ENCODE results near the gene FANCD2OS. TPM values are rescaled to one million over a fixed set of nuclear protein-coding genes. Genes with fewer than 3 reads are reported as not detected.

Gene FANCD2OS, protein sequence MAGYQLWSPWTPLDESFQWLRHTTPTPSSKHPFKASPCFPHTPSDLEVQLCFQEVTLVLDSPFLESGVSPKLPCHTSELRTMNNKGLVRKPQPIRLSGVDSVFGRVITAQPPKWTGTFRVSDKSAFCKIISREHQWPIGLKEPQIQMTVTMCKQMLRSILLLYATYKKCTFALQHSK
- not detected for total RNA-seq

DNA sequence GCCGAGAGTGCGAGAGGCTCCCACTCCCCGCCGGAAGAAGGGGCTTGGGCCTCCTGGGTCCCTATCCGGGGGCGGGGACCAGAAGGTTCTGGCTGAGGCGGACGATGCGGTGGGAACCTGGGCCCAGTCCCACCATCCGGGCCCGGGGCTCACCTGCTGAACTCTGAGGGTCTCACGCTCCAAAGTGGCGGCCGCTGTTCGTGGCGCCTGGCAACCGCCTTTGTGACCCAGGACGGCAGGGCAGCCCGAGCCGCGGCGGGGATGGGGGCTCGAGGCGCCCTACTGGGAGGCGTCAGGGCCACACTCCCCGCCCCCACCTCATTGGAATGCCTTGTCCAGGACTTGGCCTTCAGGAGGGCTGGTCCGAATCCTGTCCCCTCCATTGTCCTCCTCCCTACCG, at the start of gene FANCD2OS:
TSS of gene FANCD2OS (minus strand) at position 165 of the 400 bp plus-strand sequence. CDS start 3,481 bp downstream, outside the sequence.
- no peak for DNase-seq

DNA sequence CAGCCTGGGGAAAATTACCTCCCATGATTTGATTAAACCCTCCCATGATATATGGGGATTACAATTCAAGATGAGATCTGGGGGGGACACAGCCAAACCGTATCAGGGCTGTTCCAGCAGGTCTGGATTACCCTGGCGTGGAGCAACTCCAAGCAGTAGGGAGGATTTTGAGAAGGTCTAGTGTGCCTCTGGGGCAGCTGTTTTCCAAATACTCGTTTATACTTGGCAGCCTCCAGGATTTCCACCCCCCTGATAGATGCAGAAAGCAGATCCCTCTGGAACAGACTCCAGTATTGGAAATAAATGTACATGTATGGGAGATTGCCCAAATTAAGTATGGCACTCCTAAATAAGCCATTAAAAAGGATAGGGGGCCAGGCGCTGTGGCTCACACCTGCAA, 49.0 kb upstream of the FANCD2OS start:
- H3K9me3 Mint-ChIP-seq: no peaks in the 10 kb centered on the region
- no peak overlapping the region for H3K27ac Mint-ChIP-seq
- no peaks in the 10 kb centered on the region for H3K27me3 Mint-ChIP-seq
- no peak for DNase-seq
- no peak overlapping the region for H3K4me3 Mint-ChIP-seq
- ChIA-PET CTCF (interaction anchor here (0.7 kb wide), 1 partner anchor 225 kb away, joined by 5 read pairs; no protein-coding TSS in a partner anchor), POLR2A (no interaction called here)
- peaks cover 17% of the 10 kb centered on the region for H3K36me3 Mint-ChIP-seq (ENCODE audit: low read depth)
- H3K4me1 Mint-ChIP-seq: peaks cover 4% of the 10 kb centered on the region

More for the DNA sequence above, at the start of gene FANCD2OS:
- Mint-ChIP-seq H3K9me3 (no peaks in the 10 kb centered on the region), H3K27me3 (no peaks in the 10 kb centered on the region), H3K4me1 (no peaks in the 10 kb centered on the region), H3K27ac (no peak within 1 kb of the TSS), H3K36me3 (ENCODE audit: low read depth) (no peaks in the 10 kb centered on the region), H3K4me3 (no peak within 1 kb of the TSS)
- ChIA-PET POLR2A (no interaction called here), CTCF (no interaction called here)

DNA sequence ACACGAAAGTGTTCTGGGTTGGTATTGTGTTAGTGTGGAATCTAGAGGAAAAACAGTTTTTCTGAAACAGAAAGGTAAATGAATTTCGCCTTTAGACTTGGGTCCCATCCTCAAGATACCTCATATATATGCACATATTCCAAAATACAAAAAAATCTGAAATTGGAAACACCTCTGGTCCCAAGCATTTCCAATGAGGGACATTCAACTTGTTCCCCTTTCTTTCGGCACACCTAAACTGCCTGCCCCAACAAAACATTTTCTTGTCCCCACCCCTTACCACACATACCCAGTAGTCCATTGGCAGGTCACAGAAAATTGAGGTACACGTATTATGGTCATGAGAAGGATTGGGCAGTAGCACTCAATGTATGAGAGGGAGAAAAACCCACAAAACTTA, 47.6 kb upstream of the FANCD2OS start:
- POLR2A ChIA-PET: no interaction called here
- H3K4me3 Mint-ChIP-seq: no peak overlapping the region
- peaks cover 28% of the 10 kb centered on the region for H3K36me3 Mint-ChIP-seq (ENCODE audit: low read depth)
- H3K9me3 Mint-ChIP-seq: no peaks in the 10 kb centered on the region
- no peaks in the 10 kb centered on the region for H3K4me1 Mint-ChIP-seq
- no peaks in the 10 kb centered on the region for H3K27me3 Mint-ChIP-seq
- DNase-seq: no peak
- H3K27ac Mint-ChIP-seq: no peak overlapping the region
- CTCF ChIA-PET: interaction anchor here (0.6 to 0.9 kb wide), 2 partner anchors 29 to 68 kb away, joined by 3 read pairs; no protein-coding TSS in a partner anchor

DNA sequence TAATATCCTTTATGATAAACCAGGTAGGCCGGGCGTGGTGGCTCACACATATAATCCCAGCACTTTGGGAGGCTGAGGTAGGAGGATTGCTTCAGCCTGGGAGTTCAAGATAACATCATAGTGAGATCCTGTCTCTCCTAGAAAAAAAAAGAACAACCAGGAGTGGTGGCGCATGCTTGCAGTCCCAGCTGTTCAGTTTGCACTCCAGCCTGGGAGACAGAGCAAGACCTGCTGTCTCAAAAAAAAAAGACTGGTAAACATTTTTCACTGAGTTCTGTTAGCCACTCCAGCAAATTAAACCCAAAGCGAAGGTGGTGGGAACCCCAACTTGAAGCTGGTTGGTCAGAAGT, 47.0 kb upstream of the FANCD2OS start:
- ChIA-PET POLR2A (no interaction called here), CTCF (interaction anchor here (0.6 kb wide), 1 partner anchor 30 kb away, joined by 3 read pairs; no protein-coding TSS in a partner anchor)
- no peaks in the 10 kb centered on the region for H3K9me3 Mint-ChIP-seq
- peaks cover 34% of the 10 kb centered on the region for H3K36me3 Mint-ChIP-seq (ENCODE audit: low read depth)
- no peak overlapping the region for H3K27ac Mint-ChIP-seq
- no peak for DNase-seq
- H3K4me1 Mint-ChIP-seq: no peaks in the 10 kb centered on the region
- H3K4me3 Mint-ChIP-seq: no peak overlapping the region
- no peaks in the 10 kb centered on the region for H3K27me3 Mint-ChIP-seq

DNA sequence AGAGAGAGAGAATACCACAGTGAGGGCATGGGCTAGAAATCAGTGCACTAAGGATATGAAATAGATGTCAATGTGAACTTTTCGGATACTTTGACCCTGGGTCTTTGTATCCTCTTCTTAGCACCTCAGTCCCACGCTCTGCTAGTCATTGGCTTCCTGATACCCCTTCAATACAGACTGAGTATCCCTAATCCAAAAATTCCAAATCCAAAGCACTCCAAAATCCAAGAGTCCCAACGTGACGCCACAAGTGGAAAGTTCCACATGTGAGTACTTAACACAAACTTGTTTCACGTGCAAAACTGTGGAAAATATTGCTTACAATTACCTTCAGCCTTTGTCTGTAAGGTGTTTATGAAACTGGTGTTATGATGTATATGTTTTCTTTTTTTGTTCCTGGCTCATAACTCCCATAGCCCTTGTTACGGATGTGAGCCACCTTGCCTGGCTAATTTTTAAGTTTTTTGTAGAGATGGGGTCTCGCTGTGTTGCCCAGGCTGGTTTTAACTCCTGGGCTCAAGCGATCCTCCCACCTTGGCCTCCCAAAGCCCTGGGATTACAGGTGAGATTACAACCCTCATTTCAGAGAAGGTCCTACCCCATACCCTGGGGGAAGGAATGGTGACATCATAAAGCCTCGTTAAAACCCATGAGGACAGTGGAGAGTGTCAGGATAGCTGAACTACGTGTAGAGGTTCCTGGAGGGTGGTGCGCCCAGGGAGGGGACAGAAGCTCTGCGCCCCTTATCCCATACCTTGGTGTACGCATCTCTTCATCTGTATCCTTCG, 46.5 kb upstream of the FANCD2OS start:
- ChIA-PET POLR2A (no interaction called here), CTCF (no interaction called here)
- no peak overlapping the region for H3K27ac Mint-ChIP-seq

DNA sequence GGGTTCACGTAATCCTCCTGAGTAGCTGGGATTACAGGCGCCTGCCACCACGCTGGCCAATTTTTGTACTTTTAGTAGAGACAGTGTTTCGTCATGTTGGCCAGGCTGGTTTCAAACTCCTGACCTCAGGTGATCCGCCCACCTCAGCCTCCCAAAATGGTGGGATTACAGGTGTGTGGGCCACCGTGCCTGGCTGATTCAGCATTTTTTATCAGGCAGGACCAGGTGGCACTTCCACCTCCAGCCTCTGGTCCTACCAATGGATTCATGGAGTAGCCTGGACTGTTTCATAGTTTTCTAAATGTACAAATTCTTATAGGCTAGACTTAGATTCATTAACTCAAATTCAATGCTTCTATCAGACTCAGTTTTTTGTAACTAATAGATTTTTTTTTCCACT, 42.9 kb upstream of the FANCD2OS start:
- no peak for DNase-seq
- Mint-ChIP-seq H3K27ac (no peak overlapping the region), H3K4me3 (no peak overlapping the region), H3K4me1 (peaks cover 11% of the 10 kb centered on the region), H3K36me3 (ENCODE audit: low read depth) (peaks cover 55% of the 10 kb centered on the region), H3K27me3 (no peaks in the 10 kb centered on the region), H3K9me3 (no peaks in the 10 kb centered on the region)
- CTCF ChIA-PET: interaction anchor here (0.9 to 1.4 kb wide), 3 partner anchors 10 to 113 kb away, joined by 3 to 4 read pairs (median 3); no protein-coding TSS in a partner anchor
- POLR2A ChIA-PET: no interaction called here

More for the DNA sequence above, 46.5 kb upstream of the FANCD2OS start:
- Mint-ChIP-seq H3K27me3 (no peaks in the 10 kb centered on the region), H3K36me3 (ENCODE audit: low read depth) (peaks cover 40% of the 10 kb centered on the region), H3K4me1 (peaks cover 5% of the 10 kb centered on the region), H3K9me3 (no peaks in the 10 kb centered on the region), H3K4me3 (no peak overlapping the region)
- DNase-seq: no peak

DNA sequence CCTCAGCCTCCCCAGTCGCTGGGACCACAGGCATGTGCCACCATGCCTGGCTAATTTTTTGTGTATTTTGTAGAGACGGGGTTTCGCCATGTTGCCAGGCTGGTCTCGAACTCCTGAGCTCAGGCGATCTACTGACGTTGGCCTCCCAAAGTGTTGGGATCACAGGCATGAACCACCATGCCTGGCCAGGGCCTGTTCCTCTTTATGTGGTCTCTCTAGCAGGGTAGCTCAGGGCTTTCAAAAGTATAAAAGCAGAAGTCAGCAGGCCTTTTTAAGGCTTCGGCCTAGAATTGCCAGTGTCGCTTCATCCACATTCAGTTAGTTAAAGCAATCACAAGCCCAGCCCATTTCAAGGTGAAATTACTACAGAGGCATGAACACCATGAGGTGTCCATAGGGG, 41.2 kb upstream of the FANCD2OS start:
- peaks cover 56% of the 10 kb centered on the region for H3K36me3 Mint-ChIP-seq (ENCODE audit: low read depth)
- CTCF ChIA-PET: interaction anchor here (1.0 to 1.2 kb wide), 2 partner anchors 10 to 43 kb away, joined by 3 read pairs; no protein-coding TSS in a partner anchor
- no peak overlapping the region for H3K4me3 Mint-ChIP-seq
- peaks cover 24% of the 10 kb centered on the region for H3K4me1 Mint-ChIP-seq
- no peaks in the 10 kb centered on the region for H3K9me3 Mint-ChIP-seq
- peak overlapping the region; percentile 46 for H3K27ac Mint-ChIP-seq
- POLR2A ChIA-PET: no interaction called here
- DNase-seq: no peak
- H3K27me3 Mint-ChIP-seq: no peaks in the 10 kb centered on the region

DNA sequence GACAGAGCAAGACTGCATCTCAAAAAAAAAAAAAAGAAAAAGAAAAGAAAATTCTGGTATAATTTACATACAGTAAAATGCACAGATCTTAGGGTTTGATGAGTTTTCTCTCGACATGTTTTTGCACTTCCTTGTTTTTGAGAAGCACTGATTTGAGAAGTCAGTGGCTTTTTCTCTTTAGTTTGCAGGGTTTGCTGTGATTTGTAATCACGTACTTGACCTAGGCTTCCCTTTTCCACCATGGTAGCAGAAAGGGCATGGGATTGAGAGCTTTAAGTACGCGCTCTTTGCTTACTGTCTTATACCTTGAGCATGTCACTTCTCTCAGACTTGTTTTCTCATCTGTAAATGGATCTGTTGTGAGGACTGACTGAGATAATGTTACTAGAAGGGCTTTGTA, 37.6 kb upstream of the FANCD2OS start:
- H3K9me3 Mint-ChIP-seq: no peaks in the 10 kb centered on the region
- CTCF ChIA-PET: interaction anchor here (0.7 to 1.3 kb wide), 3 partner anchors 29 to 214 kb away, joined by 3 to 6 read pairs (median 4); no protein-coding TSS in a partner anchor
- H3K4me3 Mint-ChIP-seq: peak overlapping the region; percentile 49
- POLR2A ChIA-PET: no interaction called here
- H3K27ac Mint-ChIP-seq: peak overlapping the region; percentile 33
- H3K27me3 Mint-ChIP-seq: no peaks in the 10 kb centered on the region
- no peak for DNase-seq
- peaks cover 47% of the 10 kb centered on the region for H3K4me1 Mint-ChIP-seq
- H3K36me3 Mint-ChIP-seq (ENCODE audit: low read depth): peaks cover 47% of the 10 kb centered on the region

DNA sequence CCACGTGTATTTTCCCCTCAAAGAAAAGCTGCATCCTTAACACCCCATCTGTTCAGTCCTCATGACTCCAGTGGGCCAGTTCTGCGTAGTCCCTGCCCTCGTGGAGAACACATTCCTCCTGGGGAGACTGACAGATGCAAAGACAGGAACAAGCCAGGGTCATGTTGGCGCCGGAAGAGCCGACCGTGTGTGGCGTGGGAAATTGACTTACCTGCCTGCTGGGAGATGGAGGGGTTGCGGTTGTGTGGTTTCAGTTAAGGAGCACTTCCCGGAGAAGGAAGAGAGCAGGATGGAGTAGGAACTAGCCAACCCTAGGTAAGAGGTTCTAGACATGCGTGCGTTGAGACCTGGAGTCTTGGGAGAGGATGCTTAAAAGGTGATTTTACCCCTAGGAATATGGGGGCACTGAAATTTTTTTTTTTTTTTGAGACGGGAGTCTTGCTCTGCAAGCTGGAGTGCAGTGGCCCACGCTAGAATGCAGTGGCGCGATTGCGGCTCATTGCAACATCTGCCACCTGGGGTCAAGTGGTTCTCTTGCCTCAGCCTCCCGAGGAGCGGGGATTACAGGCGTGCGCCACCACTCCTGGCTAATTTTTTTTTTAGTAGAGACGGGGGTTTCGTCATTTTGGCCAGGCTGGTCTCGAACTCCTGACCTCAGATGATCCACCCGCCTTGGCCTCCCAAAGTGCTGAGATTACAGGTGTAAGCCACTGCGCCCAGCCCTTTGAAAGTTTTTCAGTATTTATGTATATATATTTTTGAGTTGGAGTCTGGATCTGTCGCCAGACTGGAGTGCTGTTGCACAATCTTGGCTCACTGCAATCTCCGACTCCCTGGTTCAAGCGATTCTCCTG, 34.9 kb upstream of the FANCD2OS start:
- Mint-ChIP-seq H3K27ac (peak overlapping the region; percentile 97), H3K4me1 (peaks cover 42% of the 10 kb centered on the region), H3K9me3 (no peaks in the 10 kb centered on the region), H3K4me3 (peak overlapping the region; percentile 87), H3K27me3 (no peaks in the 10 kb centered on the region), H3K36me3 (ENCODE audit: low read depth) (peaks cover 26% of the 10 kb centered on the region)
- peak; percentile 19 for DNase-seq
- CTCF ChIA-PET: interaction anchor here (0.6 to 1.6 kb wide), 2 partner anchors 44 to 81 kb away, joined by 4 read pairs; no protein-coding TSS in a partner anchor
- POLR2A ChIA-PET: no interaction called here

DNA sequence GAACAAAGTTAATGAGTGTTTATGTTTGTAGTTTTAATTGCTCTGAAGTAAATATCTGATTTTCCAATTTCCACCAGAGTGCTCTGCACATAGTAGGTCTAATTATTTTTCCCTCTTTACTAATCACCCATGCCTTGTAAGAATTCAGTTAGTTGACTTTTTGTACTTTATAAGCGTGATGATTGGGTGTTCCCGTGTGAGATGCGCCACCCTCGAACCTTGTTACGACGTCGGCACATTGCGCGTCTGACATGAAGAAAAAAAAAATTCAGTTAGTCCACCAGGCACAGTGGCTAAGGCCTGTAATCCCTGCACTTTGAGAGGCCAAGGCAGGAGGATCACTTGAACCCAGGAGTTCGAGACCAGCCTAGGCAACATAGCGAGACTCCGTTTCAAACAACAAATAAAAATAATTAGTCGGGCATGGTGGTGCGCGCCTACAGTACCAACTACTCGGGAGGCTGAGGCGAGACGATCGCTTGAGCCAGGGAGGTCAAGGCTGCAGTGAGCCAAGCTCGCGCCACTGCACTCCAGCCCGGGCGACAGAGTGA, 33.0 kb upstream of the FANCD2OS start:
- Mint-ChIP-seq H3K27ac (peak overlapping the region; percentile 97), H3K27me3 (peaks cover 2% of the 10 kb centered on the region), H3K9me3 (no peaks in the 10 kb centered on the region), H3K4me3 (peak overlapping the region; percentile 87), H3K36me3 (ENCODE audit: low read depth) (peaks cover 20% of the 10 kb centered on the region), H3K4me1 (peaks cover 36% of the 10 kb centered on the region)
- CTCF ChIA-PET: interaction anchor here (0.7 to 1.6 kb wide), 7 partner anchors 12 to 209 kb away, joined by 3 to 5 read pairs (median 4); partner anchors contain the start of genes GHRL and IRAK2
- no peak for DNase-seq
- POLR2A ChIA-PET: no interaction called here

DNA sequence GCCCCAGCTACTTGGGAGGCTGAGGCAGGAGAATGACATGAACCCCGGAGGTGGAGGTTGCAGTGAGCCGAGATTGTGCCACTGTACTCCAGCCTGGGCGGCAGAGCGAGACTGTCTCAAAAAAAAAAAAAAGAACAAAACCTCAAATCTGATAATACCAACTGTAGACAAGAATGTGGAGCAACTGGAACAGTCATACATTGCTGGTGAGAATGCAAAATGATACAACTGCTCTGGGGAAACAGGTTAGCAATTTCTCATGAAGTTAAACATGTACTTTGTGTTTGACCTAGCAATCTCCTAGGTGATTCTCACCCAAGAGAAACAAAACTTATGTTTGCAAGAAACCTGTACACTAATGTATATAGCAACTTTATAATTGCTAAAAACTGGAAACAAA, 29.1 kb upstream of the FANCD2OS start:
- ChIA-PET POLR2A (no interaction called here), CTCF (no interaction called here)
- Mint-ChIP-seq H3K36me3 (ENCODE audit: low read depth) (peaks cover 7% of the 10 kb centered on the region), H3K9me3 (peaks cover 4% of the 10 kb centered on the region), H3K4me3 (no peak overlapping the region), H3K27ac (no peak overlapping the region), H3K4me1 (peaks cover 16% of the 10 kb centered on the region), H3K27me3 (peaks cover 2% of the 10 kb centered on the region)
- DNase-seq: no peak

DNA sequence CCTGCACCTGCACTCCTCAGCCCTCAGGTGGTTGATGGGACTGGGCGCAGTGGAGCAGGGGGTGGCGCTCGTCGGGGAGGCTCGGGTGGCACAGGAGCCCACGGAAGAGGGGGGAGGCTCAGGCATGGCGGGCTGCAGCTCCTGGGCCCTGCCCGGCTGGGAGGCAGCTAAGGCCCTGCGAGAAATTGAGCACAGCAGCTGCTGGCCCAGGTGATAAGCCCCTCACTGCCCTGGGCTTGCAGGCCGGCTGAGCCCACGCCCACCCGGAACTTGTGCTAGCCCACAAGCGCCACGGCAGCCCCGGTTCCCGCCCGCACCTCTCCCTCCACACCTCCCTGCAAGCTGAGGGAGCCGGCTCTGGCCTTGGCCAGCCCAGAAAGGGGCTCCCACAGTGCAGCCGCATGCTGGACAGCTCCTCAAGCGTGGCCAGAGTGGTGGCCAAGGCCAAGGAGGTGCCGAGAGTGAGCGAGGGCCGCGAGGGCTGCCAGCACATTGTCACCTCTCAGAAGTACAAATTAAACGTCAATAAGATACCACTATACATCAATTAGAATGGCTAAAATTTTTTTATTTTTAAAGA, 28.5 kb upstream of the FANCD2OS start:
- ChIA-PET POLR2A (no interaction called here), CTCF (interaction anchor here (1.4 kb wide), 1 partner anchor 37 kb away, joined by 3 read pairs; no protein-coding TSS in a partner anchor)
- H3K27me3 Mint-ChIP-seq: peaks cover 2% of the 10 kb centered on the region
- H3K9me3 Mint-ChIP-seq: peaks cover 4% of the 10 kb centered on the region
- H3K4me3 Mint-ChIP-seq: no peak overlapping the region
- no peak overlapping the region for H3K27ac Mint-ChIP-seq
- DNase-seq: no peak
- peaks cover 7% of the 10 kb centered on the region for H3K36me3 Mint-ChIP-seq (ENCODE audit: low read depth)
- peaks cover 16% of the 10 kb centered on the region for H3K4me1 Mint-ChIP-seq

Measured in activated CD4-positive, alpha-beta T cell treated with anti-CD3 and anti-CD28 coated beads, Interleukin-2, amount 10 ng/mL, durations not matched to agents 7 days and 5 days (primary cell).